Epidermal melanocyte (primary cell): ENCODE data around the gene CTPS2.
"Not testable (repeated sequence)": the region's sequence is repeated elsewhere in the genome, so short reads cannot be mapped to it uniquely, and the experiment has no call there.

Experiments
- DNase-seq: peaks from one replicate; pipeline ENCODE4 v3.0.0; 2011; ENCODE audit warnings: low spot score; ENCODE audit not compliant: insufficient read length

CTPS2 gene

GRCh38 chrX:16654093-16654492 lies 58.4 kb downstream of the CTPS2 start:
- DNase-seq = no peak

GRCh38 chrX:16653424-16653823 lies 59.0 kb downstream of the CTPS2 start:
- DNase-seq = no peak

- no peak for DNase-seq
These were observed 61.0 kb downstream of the CTPS2 start for GRCh38 chrX:16651391-16652024.

- no peak for DNase-seq
These were observed 62.6 kb downstream of the CTPS2 start, which contains the start of gene S100G for GRCh38 chrX:16649858-16650257. Gene S100G (plus strand): TSS chrX:16650158. CDS start chrX:16651007, 849 bp downstream.

GRCh38 chrX:16646366-16647138 lies 65.9 kb downstream of the CTPS2 start:
- no peak for DNase-seq

- DNase-seq = no peak
These were observed 69.3 kb downstream of the CTPS2 start for GRCh38 chrX:16643176-16643575.

GRCh38 chrX:16640823-16641222 lies 71.6 kb downstream of the CTPS2 start:
- DNase-seq = no peak

- DNase-seq = no peak
These were observed 72.5 kb downstream of the CTPS2 start for GRCh38 chrX:16639966-16640365.

GRCh38 chrX:16638533-16638932 lies 73.9 kb downstream of the CTPS2 start:
- no peak for DNase-seq

- no peak for DNase-seq
These were observed 76.9 kb downstream of the CTPS2 start for GRCh38 chrX:16635596-16635995.

GRCh38 chrX:16635040-16635439 lies 77.4 kb downstream of the CTPS2 start:
- no peak for DNase-seq

GRCh38 chrX:16633754-16634153 lies 78.7 kb downstream of the CTPS2 start:
- no peak for DNase-seq

GRCh38 chrX:16629909-16630308 lies 82.6 kb downstream of the CTPS2 start:
- no peak for DNase-seq

- DNase-seq = no peak
These were observed 83.4 kb downstream of the CTPS2 start for GRCh38 chrX:16628946-16629595.

GRCh38 chrX:16628511-16628910 lies 84.0 kb downstream of the CTPS2 start:
- not testable (repeated sequence) for DNase-seq

GRCh38 chrX:16619024-16619423 lies 93.4 kb downstream of the CTPS2 start:
- no peak for DNase-seq

- DNase-seq = no peak
These were observed 94.0 kb downstream of the CTPS2 start for GRCh38 chrX:16618422-16618821.

GRCh38 chrX:16617382-16617781 lies 95.1 kb downstream of the CTPS2 start:
- DNase-seq = no peak

- DNase-seq = no peak
These were observed 100.1 kb downstream of the CTPS2 start for GRCh38 chrX:16612257-16612897.

GRCh38 chrX:16610654-16611053 lies 101.8 kb downstream of the CTPS2 start:
- not testable (repeated sequence) for DNase-seq

- no peak for DNase-seq
These were observed 102.3 kb downstream of the CTPS2 start for GRCh38 chrX:16610121-16610621.
